HT-29 (cell line): Measurements from ENCODE around the gene CREB3. TPM values are rescaled to one million over a fixed set of nuclear protein-coding genes. Genes with fewer than 3 reads are reported as not detected.

Experiments used
- DNase-seq: peaks from one replicate; pipeline ENCODE4 v3.0.0-alpha.2; 2015; ENCODE audit warnings: low spot score
- total RNA-seq: library from RNA; depleted of rRNA; stranded (reverse); fragments of >200 nt; shearing (Covaris generic); gene quantifications from 2 replicates; pipeline ENCODE4 v1.2.3, GENCODE V29; 2014; rRNA removed

The CREB3 gene
- 42.4 and 44.5 TPM in 2 replicates for total RNA-seq

- DNase-seq, result peak; percentile 98
These were observed at the start of gene CREB3, which contains the start of gene TLN1 for GRCh38 chr9:35732185-35732799. CREB3 (plus strand) TSS chr9:35732666; CDS start chr9:35732773, 107 bp downstream. TLN1 (minus strand) TSS chr9:35732195; CDS start chr9:35725694, 6,501 bp downstream.

- DNase-seq, result no peak
These were observed 49.1 kb upstream of the CREB3 start for GRCh38 chr9:35683323-35683722.

- no peak for DNase-seq
These were observed 47.5 kb upstream of the CREB3 start for GRCh38 chr9:35684921-35685320.

- DNase-seq, result no peak
These were observed 47.0 kb upstream of the CREB3 start for GRCh38 chr9:35685506-35685905.

- no peak for DNase-seq
These were observed 46.0 kb upstream of the CREB3 start for GRCh38 chr9:35686222-35687203.

GRCh38 chr9:35687306-35687705, 45.2 kb upstream of the CREB3 start:
- DNase-seq, result no peak

GRCh38 chr9:35687972-35688557, 44.4 kb upstream of the CREB3 start:
- DNase-seq, result no peak

GRCh38 chr9:35688558-35689541, 43.6 kb upstream of the CREB3 start:
- DNase-seq, result peak; percentile 59

GRCh38 chr9:35689542-35690293, 42.7 kb upstream of the CREB3 start, which contains the start of gene TPM2:
TPM2 (minus strand) TSS chr9:35689925; CDS start chr9:35689817, 108 bp downstream.
- DNase-seq, result no peak

GRCh38 chr9:35690294-35690613, 42.2 kb upstream of the CREB3 start:
- DNase-seq, result no peak

GRCh38 chr9:35690614-35691333, 41.7 kb upstream of the CREB3 start:
- no peak for DNase-seq

GRCh38 chr9:35691334-35691650, 41.2 kb upstream of the CREB3 start:
- DNase-seq, result no peak

GRCh38 chr9:35691757-35692301, 40.6 kb upstream of the CREB3 start:
- DNase-seq, result no peak

GRCh38 chr9:35695943-35696401, 36.5 kb upstream of the CREB3 start:
- no peak for DNase-seq

GRCh38 chr9:35696520-35697215, 35.8 kb upstream of the CREB3 start:
- DNase-seq, result peak; percentile 75

GRCh38 chr9:35697486-35697885, 35.0 kb upstream of the CREB3 start:
- DNase-seq, result no peak

GRCh38 chr9:35698231-35698630, 34.2 kb upstream of the CREB3 start:
- DNase-seq, result no peak

- DNase-seq, result no peak
These were observed 32.4 kb upstream of the CREB3 start for GRCh38 chr9:35700031-35700430.

GRCh38 chr9:35700942-35701341, 31.5 kb upstream of the CREB3 start:
- DNase-seq, result no peak
